Rectal smooth muscle tissue (tissue), 1 donor: ENCODE results near the gene BRMS1.
"Not testable (repeated sequence)": the region's sequence is repeated elsewhere in the genome, so short reads cannot be mapped to it uniquely, and the experiment has no call there.

Source experiments
- H3K27ac ChIP-seq: one replicate; pipeline ENCODE4 v1.7.0; 2013; ENCODE audit warnings: low read depth, low read length, inconsistent platforms
- H3K27me3 ChIP-seq: one replicate; pipeline ENCODE4 v1.7.0; 2013; ENCODE audit warnings: low read length; ENCODE audit not compliant: control insufficient read depth, insufficient read depth
- H3K36me3 ChIP-seq: one replicate; pipeline ENCODE4 v1.7.0; 2013; ENCODE audit warnings: low read length; ENCODE audit not compliant: control insufficient read depth, insufficient read depth
- H3K4me1 ChIP-seq: one replicate; pipeline ENCODE4 v1.7.0; 2013; ENCODE audit warnings: low read length; ENCODE audit not compliant: control insufficient read depth, insufficient read depth
- H3K4me3 ChIP-seq: one replicate; pipeline ENCODE4 v1.7.0; 2013; ENCODE audit warnings: low read length
- H3K9ac ChIP-seq: one replicate; pipeline ENCODE4 v1.7.0; 2013; ENCODE audit warnings: low read length

Gene BRMS1

DNA sequence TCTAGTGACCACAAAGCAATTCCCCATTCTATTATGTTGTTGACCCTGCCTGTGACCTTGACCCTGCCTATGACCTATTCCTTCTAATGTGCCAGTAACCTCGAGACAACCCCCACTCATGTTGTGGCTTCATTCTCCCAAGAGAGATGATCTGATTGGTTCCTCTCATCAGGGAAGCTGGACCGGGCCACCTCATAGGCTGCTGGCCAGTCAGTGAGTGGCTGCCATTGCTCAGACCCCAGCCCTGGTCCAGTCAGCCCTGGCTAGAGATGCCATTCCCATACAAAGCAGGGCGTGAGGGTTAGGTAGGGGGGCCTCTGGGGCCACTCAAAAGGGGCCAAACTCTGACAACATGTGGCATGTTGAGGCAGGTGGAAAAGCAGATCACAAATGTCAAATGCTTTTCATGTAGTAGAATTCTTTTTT lies 14.8 kb upstream of the BRMS1 start:
- Histone ChIP-seq H3K9ac (no peak overlapping the region), H3K27ac (no peak overlapping the region), H3K27me3 (no peaks in the 10 kb centered on the region), H3K4me1 (no peaks in the 10 kb centered on the region), H3K36me3 (no peaks in the 10 kb centered on the region), H3K4me3 (no peak overlapping the region)

DNA sequence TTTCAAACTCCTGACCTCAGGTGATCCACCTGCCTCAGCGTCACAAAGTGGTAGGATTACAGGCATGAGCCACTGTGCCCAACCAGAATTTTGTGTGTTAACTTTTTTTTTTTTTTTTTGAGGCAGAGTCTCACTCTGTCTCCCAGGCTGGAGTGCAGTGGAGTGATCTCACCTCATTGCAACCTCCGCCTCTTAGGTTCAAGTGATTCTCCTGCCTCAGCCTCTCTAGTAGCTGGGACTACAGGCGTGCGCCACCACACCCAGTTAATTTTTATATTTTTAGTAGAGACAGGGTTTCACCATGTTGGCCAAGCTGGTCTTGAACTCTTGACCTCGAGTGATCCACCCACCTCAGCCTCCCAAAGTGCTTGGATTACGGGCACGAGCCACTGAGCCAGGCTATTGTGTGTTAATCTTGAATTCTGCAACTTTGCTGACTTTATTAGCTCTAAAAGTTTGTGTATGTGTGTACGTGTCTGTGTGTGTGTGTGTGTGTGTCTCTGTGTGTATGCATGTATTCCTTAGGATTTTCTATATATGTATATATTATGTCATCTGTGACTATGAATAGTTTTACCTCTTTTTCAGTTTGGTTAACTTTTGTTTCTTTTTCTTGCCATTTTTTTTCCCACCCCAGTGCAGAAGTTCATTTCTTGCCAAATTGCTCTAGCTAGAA lies 5.8 kb upstream of the BRMS1 start:
- not testable (repeated sequence) for H3K27me3 ChIP-seq, H3K27ac ChIP-seq, H3K9ac ChIP-seq, H3K4me1 ChIP-seq, H3K4me3 ChIP-seq, H3K36me3 ChIP-seq

DNA sequence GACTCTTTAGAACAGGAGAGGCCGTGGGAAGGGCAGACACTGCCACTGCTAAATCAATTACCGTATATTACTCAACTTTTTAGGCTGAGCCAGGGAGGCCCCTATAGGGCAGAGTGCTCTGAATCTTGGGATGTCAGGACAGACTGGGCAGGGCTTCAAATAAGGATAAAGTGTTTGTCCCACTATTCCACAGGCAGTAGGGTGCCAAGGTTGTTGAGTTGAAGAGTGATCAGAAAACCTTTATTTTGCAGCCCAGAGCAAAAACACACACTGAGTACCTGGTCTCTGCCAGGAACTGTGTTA lies 4.1 kb upstream of the BRMS1 start:
- Histone ChIP-seq H3K36me3 (no peaks in the 10 kb centered on the region), H3K4me1 (peaks cover 15% of the 10 kb centered on the region), H3K4me3 (peak overlapping the region; percentile 27), H3K27me3 (no peaks in the 10 kb centered on the region), H3K27ac (no peak overlapping the region), H3K9ac (no peak overlapping the region)

DNA sequence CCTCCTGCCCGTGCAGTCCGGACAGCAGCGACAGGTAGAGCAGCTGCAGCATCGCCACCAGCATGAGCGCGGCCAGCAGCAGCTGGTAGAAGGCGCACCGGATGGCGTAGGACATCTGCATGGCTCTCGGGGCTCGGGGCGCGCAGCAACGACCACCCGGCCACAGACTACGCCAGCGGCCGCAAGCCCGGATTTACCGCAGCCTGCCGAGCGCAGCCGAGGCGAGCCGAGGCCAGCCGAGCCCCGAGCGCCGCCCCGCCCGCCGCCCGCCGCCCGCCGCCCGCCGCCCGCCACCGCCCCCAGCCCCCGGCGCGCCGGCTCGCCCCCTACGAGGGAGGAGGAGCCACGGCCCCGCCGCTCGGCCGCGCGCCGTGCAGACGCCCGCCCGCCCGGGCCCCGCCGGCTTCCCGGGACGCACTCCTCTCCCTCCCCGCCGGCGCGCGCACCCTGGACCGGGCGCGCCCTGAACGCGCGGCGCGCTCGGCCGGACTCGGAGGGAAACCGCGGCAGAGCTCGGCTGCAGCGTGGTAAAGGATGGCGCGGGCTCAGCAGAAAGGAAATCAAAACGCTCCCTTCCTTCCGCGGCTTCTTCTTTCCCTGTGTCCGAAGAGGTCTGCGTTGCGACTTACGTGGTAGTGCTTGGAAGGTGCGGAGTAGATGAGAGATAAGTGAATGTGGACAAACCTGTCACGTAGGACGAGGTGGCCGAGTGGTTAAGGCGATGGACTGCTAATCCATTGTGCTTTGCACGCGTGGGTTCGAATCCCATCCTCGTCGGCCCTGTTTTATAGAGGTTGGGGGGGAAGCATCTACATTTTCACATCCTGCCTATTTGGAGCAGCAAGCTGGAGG lies 2.7 kb upstream of the BRMS1 start, which contains the start of gene B4GAT1:
Gene B4GAT1 (minus strand): TSS at position 205 of the 852 bp plus-strand sequence. CDS start 84 bp downstream, at position 121.
- Histone ChIP-seq H3K36me3 (no peaks in the 10 kb centered on the region), H3K27me3 (no peaks in the 10 kb centered on the region), H3K4me1 (peaks cover 15% of the 10 kb centered on the region), H3K4me3 (peak within 1 kb of the TSS; percentile 93), H3K27ac (peak within 1 kb of the TSS; percentile 91), H3K9ac (peak within 1 kb of the TSS; percentile 77)

DNA sequence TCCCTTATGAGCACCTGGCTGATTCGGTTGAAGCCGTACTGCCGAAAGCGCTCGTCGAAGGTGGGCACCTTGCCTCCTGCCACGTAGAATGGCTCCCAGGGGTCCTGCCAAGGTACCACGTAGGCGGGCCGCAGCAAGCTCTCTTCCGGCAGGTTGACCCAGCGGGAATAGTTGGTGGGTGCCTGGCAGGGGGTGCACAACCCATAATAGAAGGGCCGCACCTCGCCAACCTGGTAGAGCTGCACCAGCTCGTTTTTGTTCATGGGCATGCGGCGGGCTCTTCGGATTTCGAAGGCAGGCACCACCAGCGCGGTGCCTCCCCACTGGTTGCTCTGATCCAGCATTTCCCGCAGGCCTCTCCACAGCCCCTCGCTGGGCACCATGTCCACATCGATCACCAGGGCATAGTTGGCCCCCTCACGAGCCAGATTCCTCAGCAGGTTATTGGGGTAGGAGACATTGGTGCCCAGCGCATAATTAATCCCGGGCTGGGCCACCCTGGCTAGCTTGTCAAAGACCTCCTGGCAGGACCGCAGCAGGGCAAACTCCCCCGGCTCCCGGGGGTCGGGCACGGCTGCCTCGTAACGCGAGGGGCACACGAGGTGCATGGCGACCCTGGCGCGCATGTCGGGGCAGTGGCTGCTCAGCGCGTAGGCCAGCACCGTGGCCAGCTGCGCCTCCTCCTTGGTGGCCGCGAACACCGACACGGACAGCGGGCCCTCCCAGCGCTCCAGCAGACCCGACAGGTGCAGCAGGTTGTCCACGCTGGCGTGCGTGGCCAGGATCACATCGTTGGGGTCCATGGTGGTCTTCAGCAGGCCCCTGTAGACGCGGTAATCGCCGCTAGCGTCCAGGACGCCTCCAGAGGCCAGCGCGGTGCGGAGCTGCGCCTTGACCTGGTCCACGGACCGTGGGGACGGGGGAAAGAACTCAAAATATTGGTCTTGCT lies 1.8 kb upstream of the BRMS1 start:
- H3K4me1 ChIP-seq: peaks cover 15% of the 10 kb centered on the region
- H3K27me3 ChIP-seq: no peaks in the 10 kb centered on the region
- H3K36me3 ChIP-seq: peaks cover 3% of the 10 kb centered on the region
- peak overlapping the region; percentile 66 for H3K9ac ChIP-seq
- H3K27ac ChIP-seq: peak overlapping the region; percentile 91
- peak overlapping the region; percentile 93 for H3K4me3 ChIP-seq

DNA sequence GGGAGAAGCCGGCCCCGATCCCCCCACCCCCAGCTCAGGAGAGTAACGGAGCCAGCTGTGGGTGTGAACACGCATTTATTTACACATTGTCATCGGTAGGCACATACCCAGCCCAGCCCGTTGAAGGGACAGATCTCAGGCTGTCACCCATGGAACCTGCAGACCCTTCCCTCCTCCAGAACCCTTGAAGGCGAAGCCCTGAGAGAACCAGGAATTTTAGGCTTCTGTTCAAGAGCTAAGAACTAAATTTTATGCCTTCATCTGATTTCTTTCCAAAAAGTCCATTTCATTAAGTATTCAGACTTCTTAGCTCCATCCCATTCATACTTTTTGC lies 379 bp upstream of the BRMS1 start:
- no peaks in the 10 kb centered on the region for H3K27me3 ChIP-seq
- peak overlapping the region; percentile 93 for H3K4me3 ChIP-seq
- peaks cover 18% of the 10 kb centered on the region for H3K36me3 ChIP-seq
- H3K4me1 ChIP-seq: peaks cover 15% of the 10 kb centered on the region
- peak overlapping the region; percentile 79 for H3K27ac ChIP-seq
- H3K9ac ChIP-seq: peak overlapping the region; percentile 49

DNA sequence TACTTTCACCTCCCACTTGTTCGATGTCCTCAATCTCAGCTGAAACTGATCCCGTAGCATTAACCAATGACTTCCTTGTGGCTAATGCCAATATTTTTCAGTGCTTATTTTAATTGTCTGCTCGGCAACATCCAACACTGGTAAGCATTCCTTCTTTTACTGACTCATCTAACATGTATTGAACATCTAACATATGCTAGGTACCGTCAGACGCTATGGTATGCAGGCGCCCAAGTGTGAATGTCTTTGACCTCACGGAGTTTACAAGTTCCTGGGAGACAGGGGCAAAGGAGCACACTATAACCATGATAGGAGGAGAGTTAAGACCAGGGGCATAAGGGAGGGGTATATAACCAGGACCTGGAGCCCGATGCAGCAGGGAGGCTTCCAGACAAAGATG lies 1.7 kb downstream of the BRMS1 start:
- H3K4me1 ChIP-seq: peaks cover 15% of the 10 kb centered on the region
- no peak overlapping the region for H3K9ac ChIP-seq
- peaks cover 31% of the 10 kb centered on the region for H3K36me3 ChIP-seq
- H3K27me3 ChIP-seq: no peaks in the 10 kb centered on the region
- H3K4me3 ChIP-seq: no peak overlapping the region
- no peak overlapping the region for H3K27ac ChIP-seq

DNA sequence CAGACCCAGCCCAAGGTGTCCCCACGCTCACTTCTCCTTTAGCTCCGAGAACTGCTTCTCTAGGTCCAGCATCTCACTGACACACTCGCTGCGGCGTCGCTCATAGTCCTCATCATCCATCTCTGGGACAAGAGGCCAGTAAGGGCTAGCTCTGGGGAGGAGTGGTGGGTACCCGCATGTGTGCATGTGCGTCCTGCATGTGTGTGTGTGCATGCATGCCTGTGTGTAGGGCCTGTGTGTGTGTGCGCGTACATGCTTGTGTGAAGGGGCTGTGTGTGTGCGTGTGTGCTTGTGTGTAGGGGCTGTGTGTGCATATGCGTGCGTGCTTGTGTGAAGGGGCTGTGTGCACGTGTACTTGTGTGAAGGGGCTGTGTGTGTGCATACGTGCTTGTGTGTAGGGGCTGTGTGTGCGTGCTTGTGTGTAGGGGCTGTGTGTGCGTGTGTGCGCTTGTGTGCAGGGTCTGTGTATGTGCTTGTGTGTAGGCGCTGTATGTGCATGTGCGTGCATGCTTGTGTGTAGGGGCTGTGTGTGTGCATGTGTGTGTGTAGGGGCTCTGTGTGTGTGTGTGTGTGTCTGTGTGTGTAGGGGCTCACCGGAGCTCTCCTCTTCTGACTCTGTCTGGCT lies 3.3 kb downstream of the BRMS1 start:
- H3K4me1 ChIP-seq: peaks cover 17% of the 10 kb centered on the region

DNA sequence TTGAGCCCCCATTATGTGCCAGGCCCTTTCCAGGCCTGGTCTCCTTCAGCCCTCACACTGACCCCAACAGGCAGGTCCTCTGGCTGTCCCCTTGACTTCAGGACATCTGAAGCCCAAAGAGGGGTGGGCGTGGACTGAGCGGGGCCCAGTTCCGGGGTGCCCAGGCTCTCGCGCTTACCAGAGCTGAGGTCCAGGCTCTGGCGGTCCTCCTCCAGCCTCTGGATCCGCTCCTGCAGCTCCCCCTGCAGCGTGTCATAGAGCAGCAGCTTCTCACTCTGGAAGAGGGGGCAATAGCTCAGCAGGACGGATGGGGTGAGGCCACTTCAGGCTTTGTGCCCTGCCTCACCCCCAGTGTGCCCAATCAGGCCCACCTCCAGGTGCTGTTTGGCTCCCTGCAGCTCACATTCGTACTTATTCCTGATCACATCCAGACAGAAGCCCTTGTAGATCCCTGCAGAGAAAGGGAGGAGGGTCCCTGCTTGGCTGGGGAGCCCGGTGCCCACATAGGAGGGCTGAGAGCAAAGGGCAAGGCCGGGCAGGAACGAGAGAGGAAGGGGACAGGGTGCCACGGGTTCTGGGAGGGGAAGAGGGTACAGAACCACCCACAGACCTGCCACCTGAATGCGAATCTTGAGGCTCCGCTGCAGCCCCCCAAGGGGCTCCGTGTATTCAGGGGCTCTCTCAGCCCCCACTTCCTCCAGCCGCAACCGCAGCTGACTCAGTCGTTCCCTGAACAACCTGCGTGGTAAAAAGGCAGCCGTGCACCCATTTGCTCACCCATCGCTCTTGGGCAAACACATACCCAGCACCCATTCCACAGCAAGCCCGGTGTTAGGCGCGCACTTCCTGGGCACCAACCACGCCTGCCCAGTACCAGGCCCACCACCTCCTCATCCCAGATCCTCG lies 4.1 kb downstream of the BRMS1 start:
- H3K27ac ChIP-seq: no peak overlapping the region
- peaks cover 40% of the 10 kb centered on the region for H3K36me3 ChIP-seq
- peaks cover 15% of the 10 kb centered on the region for H3K4me1 ChIP-seq
- no peak overlapping the region for H3K9ac ChIP-seq
- H3K4me3 ChIP-seq: no peak overlapping the region
- H3K27me3 ChIP-seq: no peaks in the 10 kb centered on the region

More for the DNA sequence above, 3.3 kb downstream of the BRMS1 start:
- no peaks in the 10 kb centered on the region for H3K27me3 ChIP-seq
- H3K36me3 ChIP-seq: peaks cover 40% of the 10 kb centered on the region
- H3K27ac ChIP-seq: no peak overlapping the region
- no peak overlapping the region for H3K4me3 ChIP-seq
- no peak overlapping the region for H3K9ac ChIP-seq

DNA sequence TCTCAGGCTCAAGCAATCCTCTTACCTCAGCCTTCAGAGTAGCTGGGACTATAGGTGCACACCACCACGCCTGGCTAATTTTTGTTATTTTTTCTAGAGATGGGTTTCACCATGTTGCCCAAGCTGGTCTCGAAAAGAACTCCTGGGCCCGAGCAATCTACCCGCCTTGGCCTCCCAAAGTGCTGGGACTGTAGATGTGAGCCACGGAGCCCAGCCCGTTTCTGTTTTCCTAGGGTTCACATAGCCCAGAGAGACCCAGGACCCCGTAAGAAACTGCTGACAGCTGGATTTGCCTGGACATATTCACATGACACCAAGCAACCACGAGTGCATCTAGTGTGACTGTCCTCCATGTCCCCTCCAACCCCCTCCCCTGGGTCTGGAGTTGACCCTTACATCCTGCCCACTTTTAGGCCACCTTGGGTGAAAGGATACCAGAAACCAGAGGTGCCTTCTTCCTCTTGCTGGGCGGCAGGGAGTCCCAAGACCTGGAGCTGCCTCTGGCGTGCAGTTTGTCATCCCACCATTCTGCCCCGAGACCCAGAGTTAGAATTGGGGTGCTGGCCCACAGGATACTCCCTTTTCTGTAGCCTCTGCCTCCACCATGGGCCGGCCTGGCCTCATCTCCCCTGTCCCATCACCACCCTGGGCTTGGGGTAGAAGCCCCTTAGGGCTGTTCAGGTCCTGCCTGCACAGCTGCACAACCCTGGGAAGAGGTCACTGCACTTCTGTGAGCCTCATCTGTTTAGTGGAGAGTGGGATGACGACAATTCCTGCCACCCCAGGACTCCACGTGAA lies 5.0 kb downstream of the BRMS1 start:
- no peak overlapping the region for H3K9ac ChIP-seq

More for the DNA sequence above, 5.0 kb downstream of the BRMS1 start:
- Histone ChIP-seq H3K36me3 (peaks cover 40% of the 10 kb centered on the region), H3K27ac (no peak overlapping the region), H3K4me3 (no peak overlapping the region), H3K27me3 (no peaks in the 10 kb centered on the region), H3K4me1 (peaks cover 10% of the 10 kb centered on the region)
